GM19025 (cell line): ENCODE results near the gene ADAMTSL5.
"Not testable (repeated sequence)": the region's sequence is repeated elsewhere in the genome, so short reads cannot be mapped to it uniquely, and the experiment has no call there.

Experiments used
- ATAC-seq: cut with Tn5 transposase; IDR thresholded peaks from one replicate; pipeline ENCODE4 v1.9.1; 2021; ENCODE audit warnings: mild to moderate bottlenecking, low read depth, moderate library complexity; ENCODE audit not compliant: unreplicated experiment

Gene ADAMTSL5

DNA sequence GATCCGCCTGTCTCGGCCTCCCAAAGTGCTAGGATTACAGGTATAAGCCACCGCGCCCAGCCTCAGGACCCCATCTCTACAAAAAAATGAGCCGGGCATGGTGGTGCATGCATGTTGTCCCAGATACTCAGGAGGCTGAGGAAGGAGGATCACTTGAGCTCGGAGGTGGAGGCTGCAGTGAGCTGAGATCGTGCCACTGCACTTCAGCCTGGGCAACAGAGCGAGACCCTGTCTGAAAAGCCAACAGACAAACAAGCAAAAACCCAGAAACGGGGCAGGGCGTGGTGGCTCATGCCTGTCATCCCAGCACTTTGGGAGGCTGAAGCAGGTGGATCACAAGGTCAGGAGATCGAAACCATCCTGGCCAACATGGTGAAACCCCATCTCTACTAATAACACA is 18.0 kb upstream of the ADAMTSL5 start:
- ATAC-seq = not testable (repeated sequence)

DNA sequence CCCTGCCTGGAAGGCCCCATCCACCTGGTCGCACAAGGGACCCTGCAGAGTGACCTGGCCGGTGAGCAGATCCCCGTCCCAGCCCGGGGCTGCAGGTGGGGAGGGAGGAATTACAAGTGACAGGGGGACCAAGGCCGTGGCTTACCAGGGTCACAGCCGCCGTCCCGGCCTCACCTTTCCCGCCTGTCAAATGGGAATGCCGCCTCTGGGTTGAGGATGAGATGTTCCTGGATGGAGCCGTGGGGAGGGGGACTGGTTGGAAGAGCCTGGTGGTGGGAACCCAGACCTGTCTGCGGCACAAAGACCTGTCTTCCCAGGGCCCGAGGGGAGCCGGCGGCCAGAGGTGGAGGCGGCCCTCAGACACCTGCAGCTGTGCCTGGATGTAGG is 16.6 kb upstream of the ADAMTSL5 start:
- no peak for ATAC-seq

DNA sequence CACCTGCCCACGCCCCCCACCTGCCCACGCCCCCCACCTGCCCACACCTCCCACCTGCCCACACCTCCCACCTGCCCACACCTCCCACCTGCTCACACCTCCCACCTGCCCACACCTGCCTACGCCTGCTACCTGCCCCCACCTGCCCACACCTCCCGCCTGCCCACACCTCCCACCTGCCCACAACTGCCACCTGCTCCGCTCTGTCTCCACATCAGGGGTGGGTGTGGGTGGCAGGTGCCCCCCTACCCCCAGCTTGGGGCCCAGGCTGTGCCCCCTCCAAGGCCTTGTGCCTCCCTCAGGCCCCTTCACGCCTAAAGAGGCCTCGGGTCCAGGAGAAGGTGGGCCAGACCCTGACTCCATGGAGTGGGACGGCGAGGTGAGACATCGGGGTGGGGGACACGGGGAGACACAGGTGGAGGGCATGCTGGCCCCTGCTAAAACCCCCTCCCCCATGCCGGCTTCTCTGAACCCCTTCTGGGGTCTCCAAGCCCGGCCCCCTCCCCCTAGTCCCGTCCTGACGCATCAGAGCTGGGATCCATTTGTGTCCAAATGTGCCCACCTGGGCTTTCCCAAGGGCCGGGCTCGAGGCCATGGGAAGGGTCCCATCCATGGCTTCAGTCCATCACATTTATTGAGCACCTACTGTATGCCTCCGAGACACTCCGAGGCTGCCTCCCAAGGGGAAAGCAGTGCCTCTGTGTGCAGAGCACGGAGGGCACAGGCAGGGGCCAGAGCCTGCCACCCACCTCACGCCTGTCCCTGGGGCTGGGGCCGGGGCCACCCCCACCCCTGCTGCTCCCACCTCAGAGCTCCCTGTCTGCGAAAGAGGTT is 16.0 kb upstream of the ADAMTSL5 start:
- no peak for ATAC-seq

DNA sequence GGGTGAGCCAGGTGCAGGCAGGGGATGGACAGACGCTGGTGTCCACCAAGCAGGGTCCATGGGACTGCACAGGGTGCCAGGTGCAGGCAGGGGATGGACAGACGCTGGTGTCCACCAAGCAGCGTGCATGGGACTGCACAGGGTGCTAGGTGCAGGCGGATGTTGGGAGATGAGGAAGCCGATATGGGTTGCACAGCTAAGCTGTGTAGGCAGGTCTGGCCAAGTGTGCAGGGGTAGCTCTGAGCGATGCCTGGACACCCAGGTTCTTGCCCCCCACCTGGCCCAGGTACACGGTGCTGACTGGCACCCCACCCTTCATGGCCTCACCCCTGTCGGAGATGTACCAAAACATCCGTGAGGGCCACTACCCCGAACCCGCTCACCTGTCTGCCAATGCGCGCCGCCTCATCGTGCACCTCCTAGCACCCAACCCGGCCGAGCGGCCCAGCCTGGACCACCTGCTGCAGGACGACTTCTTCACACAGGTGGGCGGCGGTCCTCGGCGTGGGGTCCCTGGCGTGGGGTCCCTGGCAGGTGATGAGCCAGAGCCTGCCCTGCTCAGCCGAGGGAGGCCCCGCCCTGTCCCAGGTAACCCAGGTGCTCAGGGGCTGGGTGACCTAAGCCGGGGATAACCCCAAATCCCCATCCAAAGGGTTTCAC is 15.0 kb upstream of the ADAMTSL5 start:
- no peak for ATAC-seq

DNA sequence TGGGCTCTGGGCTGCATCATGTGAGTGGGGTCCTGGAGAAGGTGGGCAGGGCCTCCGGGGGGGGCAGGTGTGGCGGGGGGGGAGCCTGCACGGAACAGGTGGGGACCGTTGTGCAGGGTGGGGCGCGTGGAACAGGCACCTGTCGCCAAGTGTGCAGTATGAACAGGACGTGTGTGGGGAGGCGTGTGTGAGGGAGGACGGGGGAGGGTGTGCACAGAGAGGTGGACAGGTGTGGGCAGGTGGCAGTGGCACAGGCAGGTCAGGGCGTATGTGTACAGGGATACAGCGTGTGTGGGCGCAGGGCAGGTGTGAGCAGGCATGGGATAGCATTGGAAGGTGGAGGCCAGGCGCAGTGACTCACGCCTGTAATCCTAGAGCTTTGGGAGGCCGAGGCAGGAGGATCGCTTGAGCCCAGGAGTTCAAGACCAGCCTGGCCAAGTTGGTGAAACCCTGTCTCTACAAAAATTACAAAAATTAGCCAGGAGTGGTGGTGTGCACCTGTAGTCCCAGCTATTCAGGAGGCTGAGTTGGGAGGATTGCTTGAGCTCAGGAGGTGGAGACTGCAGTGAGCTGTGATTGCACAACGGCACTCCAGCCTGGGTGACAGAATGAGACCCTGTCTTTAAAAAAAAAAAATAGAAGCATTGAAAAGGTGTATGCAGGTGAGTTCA is 14.3 kb upstream of the ADAMTSL5 start:
- no peak for ATAC-seq

DNA sequence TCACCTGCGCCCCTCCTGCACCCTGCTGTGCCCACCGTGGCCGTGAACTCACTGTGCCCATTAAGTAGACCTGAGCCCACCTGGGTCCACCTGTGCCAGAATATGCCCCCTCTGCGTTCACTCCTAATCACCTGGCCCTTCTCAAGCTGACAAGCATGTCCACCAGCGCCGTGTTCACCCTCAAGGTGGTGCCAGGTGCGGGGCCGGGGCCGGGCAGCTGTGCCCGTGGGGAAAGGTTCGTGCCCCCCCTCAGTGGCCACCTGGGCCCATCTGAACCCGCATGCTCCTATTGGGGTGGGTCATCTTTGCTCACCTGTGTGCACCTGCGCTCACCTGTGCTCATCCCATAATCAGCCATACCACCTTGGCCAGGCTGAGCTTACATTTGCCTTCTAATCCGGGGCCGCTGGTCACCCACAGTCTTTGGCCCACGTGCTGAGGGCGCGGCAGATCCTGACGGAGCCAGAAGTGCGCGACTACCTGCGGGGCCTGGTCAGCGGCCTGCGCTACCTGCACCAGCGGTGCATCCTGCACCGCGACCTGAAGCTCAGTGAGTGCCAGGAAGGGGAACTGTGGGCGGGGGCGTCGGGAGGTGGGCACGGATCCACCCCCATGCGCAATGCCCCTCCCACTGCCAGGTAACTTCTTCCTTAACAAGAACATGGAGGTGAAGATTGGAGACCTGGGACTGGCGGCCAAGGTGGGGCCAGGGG is 13.4 kb upstream of the ADAMTSL5 start:
- no peak for ATAC-seq

DNA sequence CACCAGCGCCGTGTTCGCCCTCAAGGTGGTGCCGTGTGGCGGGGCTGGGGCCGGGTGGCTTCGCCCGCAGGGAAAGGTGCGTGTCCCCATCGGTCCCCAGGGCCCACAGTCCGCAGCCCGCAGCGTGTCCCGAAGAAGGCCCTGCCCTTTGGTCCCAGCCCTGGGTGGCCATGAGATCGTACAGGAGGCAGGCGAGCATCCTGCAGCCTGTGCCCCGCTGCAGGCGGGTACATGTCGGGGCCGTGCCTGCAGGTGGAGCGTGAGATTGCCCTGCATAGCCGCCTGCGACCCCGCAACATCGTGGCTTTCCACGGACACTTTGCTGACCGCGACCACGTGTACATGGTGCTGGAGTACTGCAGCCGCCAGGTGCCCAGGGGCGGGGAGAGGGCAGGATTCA is 12.5 kb upstream of the ADAMTSL5 start:
- ATAC-seq = no peak

DNA sequence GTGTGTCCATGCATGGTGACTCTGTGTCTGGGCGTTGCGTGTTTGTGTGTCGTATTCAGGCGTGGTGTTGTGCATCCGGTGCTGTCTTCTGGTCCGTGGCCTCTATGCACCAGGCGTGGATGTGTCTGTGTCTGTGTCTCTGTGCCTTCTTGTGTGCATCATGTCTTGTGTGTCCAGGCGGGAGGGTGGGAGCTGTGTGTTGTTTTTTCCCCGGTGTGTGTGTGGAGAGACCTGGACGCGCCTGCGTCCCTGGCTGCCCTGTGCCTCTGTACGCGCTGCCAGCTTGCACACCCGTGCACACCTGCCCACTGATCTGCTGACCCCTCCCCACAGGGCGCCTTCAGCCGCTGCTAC is 12.1 kb upstream of the ADAMTSL5 start:
- ATAC-seq = no peak

DNA sequence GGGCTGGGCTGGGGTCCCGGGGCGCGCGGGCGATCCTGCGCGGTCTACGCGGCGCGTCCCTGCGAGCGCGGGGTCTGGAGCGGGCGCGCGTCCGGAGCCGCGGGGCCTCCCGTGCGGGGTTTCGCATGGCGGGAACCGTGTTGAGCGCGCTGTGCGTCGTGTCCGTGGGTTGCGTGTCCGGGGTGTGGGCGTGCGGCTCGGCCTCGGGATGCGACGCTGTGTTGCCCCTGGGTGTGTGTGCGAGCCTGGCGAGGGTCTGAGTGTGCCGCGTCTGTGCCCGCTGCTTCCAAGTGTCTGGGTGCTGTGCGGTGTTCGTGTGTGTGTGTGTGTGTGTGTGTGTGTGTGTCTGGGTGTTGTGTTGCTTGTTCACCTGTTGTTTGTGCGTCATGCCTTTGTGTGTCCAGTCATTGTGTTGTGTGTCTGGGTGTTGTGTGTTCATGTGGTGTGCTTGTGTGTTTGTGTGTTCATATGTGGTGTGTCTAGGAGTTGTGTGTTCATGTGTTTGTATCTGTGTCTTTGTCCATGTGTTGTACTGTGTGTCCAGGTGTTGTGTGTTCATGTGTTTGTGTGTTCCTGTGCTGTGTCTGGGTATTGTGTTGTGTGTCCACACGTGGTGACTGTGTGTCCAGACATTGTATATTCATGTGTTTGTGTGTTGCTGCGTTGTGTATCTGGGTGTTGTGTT is 11.6 kb upstream of the ADAMTSL5 start:
- ATAC-seq = no peak

DNA sequence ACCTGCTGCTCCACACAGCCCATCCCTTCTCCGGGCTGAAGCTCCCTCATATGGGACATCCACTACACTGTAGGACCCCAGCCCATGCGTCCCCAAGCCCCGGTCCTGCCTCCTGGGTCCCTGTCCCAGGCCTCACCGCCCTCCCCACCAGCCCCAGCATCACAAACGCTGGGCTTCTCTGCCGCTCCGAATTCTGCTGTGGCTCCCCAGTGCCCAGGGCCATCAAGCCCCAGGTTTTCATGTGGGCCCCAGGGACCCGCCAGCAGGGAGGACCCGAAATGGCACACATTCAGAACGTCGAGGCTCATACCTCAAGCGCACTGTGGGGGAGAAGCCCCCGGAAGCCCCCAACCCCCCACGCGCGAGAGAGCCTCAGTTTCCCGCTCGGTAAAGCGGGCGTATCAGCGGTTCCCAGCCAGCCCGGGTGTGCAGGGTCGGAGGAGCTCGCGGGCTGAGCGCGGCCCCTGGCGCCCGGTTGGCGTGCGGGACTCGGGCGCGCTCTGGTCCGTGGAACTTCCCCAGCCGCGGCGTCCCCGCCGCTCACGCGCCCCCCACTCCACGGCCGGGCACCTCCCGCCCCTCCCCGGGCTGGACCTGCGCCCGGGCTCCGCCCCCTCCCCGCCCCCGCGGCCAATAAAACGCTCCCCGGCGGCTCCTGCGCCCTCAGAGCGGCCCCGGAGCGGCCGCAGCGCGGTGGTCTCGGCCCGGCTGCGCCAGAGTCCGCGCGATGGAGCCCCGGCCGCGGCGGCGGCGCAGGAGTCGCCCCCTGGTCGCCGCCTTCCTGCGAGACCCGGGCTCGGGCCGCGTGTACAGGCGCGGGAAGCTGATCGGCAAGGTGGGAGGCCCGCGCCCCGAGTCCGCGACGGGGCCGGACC is 10.8 kb upstream of the ADAMTSL5 start, which contains the start of gene PLK5:
TSS of gene PLK5 (plus strand) at position 666 of the 875 bp plus-strand sequence. CDS start 2,920 bp downstream, outside the sequence.
- no peak for ATAC-seq

DNA sequence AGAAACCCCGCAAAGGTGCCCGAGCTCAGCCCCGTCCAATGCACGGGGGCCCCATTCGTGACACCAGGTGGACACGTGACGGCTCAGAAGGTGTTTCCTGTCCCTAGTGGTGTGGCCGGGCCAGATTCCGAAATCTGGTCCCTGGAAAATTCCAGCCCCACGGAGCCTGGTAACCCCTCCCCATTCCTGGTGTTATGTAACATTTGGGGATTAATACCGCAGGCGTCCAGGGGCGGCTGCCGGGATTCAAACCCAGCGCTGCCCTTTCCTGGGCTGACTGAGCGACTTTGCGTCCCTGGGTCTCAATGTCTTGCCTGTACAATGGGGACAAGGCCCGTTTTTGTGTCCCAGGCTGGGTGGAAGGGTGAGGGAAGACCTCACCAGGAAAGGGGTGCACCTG is 10.0 kb upstream of the ADAMTSL5 start:
- ATAC-seq = no peak

DNA sequence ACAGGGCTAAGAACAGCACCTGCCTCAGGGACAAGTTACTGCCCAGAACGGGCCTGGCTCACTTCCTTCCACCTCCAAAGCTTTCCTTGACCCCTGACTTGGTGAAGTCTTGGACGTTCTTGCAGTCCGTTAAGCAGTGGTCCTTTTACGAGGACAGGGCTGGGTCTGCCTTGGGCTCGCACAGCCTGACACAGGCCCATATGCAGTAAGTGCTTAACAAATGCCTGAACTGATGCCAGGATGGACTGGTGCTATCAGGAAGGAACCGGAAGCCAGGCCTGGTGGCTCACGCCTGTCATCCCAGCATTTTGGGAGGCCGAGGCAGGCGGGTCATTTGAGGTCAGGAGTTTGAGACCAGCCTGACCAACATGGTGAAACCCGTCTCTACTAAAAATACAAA is 9.2 kb upstream of the ADAMTSL5 start:
- ATAC-seq = no peak

DNA sequence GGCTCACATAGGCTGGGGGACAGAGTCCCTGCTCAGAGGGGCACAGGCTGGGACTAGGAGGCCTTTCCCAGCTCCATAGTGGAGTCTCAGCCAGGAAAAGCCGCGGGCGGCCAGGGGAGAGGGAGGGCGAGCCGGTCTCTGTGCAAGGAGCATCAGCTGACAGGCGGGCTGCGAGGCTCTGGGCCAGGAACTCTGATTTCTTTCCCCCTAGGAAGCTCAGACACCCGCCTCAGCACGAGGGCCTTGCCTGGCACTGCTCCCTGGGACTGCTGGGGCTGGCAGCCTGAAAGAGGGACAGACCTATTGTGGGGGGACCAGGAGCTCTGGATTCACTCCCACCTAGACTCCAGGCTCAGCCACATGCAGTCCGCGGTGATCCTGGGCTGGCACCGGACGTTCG is 8.8 kb upstream of the ADAMTSL5 start:
- ATAC-seq = no peak

DNA sequence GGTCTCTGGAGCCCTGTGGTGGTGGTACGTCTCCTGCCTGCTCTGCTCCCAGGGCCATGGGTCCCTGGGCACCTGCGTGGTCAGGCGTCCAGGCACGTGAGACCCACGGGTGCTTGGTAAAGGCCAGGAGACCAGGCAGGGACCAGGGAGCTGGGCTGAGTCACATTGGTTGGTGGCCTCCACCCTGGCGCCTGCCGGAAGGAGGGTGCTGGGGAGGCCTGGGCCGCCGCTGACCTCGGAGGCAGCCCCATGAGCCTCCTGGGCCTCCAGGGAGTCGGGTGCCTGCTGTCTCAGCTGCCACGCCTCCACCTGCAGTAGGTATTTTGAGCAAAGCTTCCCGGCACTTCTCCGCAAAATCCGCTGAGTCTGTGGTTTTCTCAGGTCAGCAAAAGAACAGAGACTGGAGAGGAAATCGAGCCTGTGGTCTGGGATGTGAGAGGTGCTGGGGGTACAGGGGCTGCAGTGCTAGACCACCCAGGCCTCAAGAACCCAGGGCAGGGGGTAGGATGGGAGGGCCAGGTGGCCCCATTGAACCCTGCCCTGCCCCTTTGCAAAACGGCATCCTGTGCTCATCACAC is 7.5 kb upstream of the ADAMTSL5 start:
- ATAC-seq = no peak

DNA sequence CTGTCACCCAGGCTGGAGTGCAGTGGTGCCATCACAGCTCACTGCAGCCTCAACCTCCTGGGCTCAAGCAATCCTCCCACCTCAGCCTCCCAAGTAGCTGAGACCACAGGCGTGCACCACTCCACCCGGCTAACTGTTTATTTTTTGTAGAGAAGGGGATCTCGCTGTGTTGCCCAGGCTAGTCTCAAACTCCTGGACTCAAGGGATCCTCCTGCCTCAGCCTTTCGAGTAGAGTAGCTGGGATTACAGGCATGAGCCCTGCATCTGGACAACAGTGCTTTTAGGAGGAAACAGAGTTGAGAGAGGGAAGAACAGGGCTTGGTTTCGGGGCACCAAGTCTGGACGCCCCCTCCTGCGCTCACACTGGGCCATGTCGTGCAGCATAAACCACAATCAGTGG is 7.0 kb upstream of the ADAMTSL5 start:
- ATAC-seq = not testable (repeated sequence)

DNA sequence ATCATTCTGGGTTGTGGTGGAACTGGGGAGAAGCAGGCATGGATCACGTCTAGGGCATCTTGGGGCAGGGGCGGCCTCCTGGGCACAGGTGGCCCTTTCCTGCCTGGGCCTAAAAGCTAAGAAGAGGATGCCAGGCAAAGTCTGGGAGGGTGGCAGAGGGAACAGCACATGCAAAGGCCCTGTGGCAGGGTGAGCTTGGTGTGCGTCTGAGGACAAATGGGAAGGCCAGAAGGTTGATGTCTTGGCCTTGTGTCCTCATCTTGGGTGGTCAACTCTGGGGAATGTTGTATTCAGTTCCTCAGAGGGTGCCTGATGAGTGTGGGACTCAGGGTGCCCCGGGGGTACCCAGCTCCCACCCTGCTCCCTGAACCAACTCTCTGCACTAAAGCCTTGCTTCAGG is 5.7 kb upstream of the ADAMTSL5 start:
- no peak for ATAC-seq

DNA sequence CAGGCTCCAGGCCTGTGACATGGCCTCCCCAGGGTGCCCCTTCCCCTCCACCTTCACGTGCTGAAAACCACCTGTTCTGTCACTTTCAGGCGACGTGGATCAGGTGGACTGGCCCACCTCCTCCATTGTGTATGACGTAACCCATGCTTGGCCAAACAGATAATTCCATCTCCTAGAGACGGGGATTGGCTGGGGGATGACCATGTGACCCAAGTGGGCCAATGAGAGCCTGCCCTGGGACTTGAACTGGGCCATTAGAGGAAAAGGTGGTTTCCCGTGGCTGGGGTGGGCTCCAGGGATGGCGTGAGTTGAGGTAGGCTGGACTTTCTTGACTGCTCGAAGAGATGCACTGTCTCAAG is 3.6 kb upstream of the ADAMTSL5 start:
- ATAC-seq = no peak

DNA sequence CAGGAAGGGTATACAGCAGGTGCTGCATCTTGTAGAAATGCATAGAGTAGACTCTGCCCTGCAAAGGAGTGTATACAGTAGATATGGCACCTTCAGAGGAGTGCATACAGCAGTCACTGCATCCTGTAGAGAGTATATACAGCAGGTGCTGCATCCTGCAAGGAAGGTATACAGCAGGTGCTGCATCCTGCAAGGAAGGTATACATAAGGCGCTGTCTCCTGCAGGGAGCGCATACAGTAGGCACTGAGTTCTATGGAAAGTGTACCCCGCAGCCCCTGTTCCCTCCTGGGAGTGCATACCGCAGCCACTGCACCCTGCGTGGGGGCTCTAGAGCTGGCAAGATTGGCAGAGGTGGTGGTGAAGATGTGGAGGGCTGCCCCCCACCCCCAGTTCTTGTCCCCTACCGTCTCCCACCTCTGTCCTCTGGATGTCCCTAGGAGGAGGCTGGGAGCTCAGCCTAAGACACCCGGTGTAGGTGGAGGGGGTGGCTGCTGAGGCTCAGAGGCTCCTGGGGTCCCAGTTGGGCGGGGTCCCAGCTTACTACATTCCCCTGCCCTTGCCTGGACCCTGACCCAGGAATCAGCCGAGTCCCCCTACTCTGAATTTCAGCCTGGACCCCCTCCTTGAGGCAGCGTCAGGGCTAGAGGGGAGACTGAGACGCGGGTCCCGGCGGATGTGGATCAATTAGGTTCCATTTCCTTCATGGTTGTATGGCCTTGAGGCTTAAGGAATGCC is 2.3 kb upstream of the ADAMTSL5 start:
- no peak for ATAC-seq

DNA sequence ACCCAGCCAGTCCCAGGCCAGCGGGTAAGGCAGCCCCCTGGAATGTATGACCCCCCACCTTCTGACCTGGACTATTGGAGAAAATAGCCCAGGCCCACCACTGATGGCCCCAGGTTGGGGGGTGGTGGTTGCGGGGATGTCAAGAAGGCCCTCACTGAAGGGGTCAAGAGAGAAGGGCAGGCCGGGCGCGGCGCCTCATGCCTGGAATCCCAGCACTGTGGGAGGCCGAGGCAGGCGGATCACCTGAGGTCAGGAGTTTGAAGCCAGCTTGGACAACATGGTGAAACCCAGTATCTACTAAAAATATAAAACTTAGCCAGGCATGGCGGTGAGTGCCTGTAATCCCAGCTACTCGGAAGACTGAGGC is 1.5 kb upstream of the ADAMTSL5 start:
- ATAC-seq = no peak
